IgD-negative memory B cell (primary cell): ENCODE results near the gene DCDC1. TPM values are rescaled to one million over a fixed set of nuclear protein-coding genes. Genes with fewer than 3 reads are reported as not detected.
"Not testable (repeated sequence)": the region's sequence is repeated elsewhere in the genome, so short reads cannot be mapped to it uniquely, and the experiment has no call there.

Source experiments
- H3K27ac Mint-ChIP-seq, 3 donors: one replicate each; pipeline ENCODE4 v1.8.0; 2020 to 2022; ENCODE audit warnings: mild to moderate bottlenecking in 3 of 3, mixed read lengths in 3 of 3, moderate library complexity in 1 of 3
- H3K27me3 Mint-ChIP-seq: one replicate; pipeline ENCODE4 v1.8.0; 2021; ENCODE audit warnings: mixed read lengths
- H3K36me3 Mint-ChIP-seq: one replicate; pipeline ENCODE4 v1.8.0; 2020; ENCODE audit warnings: mild to moderate bottlenecking, mixed read lengths
- H3K4me1 Mint-ChIP-seq, 3 donors: one replicate each; pipeline ENCODE4 v1.8.0; 2020 to 2022; ENCODE audit warnings: mixed read lengths in 3 of 3, mild to moderate bottlenecking in 1 of 3
- H3K4me3 Mint-ChIP-seq, 4 donors: one replicate each; pipeline ENCODE4 v1.8.0; 2020 to 2022; ENCODE audit warnings: mild to moderate bottlenecking in 4 of 4, mixed read lengths in 4 of 4, moderate library complexity in 3 of 4
- H3K9me3 Mint-ChIP-seq, 3 donors: one replicate each; pipeline ENCODE4 v1.8.0; 2020 to 2021; ENCODE audit warnings: mixed read lengths in 3 of 3, mild to moderate bottlenecking in 1 of 3
- polyA plus RNA-seq: library from polyadenylated mRNA; unstranded; fragments of 300-500 nt; fragmentation: Illumina TruSeq; gene quantifications from one replicate; pipeline ENCODE4 v1.2.3, GENCODE V29; 2021

The DCDC1 gene
- polyA plus RNA-seq, 1 donor from 2014 or later: not detected

DNA sequence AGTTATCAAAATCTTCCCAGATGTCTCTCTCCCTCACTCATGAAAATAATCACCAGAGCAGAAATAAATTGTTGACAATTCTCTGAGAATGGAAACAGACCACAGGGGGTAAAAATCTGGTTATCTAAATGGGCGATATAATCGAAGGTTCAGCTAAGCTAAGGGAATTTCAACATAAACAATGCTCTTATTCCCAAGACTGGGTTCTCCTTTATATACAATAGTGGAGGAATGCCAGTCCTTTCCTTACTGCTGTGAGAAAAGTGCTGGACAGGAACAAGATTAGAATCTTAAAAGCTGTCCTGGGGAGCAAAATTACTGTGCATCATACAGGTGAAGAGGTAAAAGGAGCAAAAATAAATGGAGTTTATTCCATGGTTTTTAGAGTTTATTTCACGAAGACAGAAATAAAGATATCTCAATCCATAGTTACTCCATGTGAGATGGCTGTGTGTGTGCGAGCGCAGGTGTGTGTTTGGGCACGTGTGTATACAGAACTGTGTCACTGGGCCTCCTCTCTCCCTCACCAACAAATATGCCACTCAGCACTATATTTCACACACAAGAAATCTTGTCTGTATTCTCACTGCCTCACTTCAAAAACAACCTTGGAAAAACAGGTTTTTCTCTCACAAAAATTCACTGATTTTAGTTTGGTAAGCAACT, 385.6 kb downstream of the DCDC1 start:
- H3K9me3 Mint-ChIP-seq: peaks cover 3% of the 10 kb centered on the region in 3 donors
- H3K27ac Mint-ChIP-seq: no peak overlapping the region
- no peak overlapping the region for H3K4me3 Mint-ChIP-seq
- no peaks in the 10 kb centered on the region for H3K4me1 Mint-ChIP-seq
- no peaks in the 10 kb centered on the region for H3K36me3 Mint-ChIP-seq
- no peaks in the 10 kb centered on the region for H3K27me3 Mint-ChIP-seq

DNA sequence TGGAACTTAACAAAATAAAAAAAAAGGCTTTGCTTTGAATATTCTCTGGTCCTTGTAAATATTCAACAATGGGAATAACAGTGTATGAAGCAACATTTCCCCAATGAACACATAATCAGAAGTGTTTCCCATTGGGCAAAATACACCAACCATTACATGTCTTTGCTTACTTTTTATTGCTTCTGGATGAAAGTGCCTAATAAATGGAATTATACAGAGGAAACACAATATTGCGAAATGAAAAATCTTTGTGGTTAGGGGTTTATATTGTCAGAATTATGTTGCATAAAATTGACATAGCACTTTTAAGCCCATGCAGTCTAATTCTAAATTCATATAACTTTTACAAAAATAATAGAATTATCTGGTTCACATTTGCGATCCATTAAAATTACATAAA, 386.4 kb downstream of the DCDC1 start:
- H3K27ac Mint-ChIP-seq: no peak overlapping the region
- H3K4me3 Mint-ChIP-seq: no peak overlapping the region
- H3K4me1 Mint-ChIP-seq: no peaks in the 10 kb centered on the region
- no peaks in the 10 kb centered on the region for H3K36me3 Mint-ChIP-seq
- H3K27me3 Mint-ChIP-seq: no peaks in the 10 kb centered on the region
- peaks cover 2 to 3% (median 3%) of the 10 kb centered on the region in 3 donors for H3K9me3 Mint-ChIP-seq

DNA sequence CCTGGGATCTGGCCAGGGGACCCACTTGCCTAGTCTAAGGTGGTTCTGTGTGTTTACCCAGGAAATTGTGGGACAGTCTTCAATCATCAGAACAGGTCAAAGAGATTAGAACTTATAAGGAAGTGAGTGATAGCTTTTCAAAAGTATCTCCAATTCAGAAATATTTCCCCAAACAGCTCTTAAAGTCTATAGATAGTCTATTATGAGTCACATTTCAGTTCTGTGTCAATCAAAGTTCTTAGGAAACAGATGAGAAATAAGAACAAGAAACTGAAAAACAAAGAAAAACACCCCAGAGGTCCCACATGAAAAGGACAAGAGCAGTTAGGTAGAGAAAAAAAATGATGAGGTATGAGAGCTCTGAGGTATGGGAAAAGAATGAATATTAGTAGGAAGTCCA, 402.0 kb downstream of the DCDC1 start:
- Mint-ChIP-seq H3K9me3 (peaks cover 3 to 7% (median 3%) of the 10 kb centered on the region in 3 donors), H3K4me1 (no peaks in the 10 kb centered on the region), H3K36me3 (no peaks in the 10 kb centered on the region), H3K27ac (no peak overlapping the region), H3K4me3 (no peak overlapping the region), H3K27me3 (no peaks in the 10 kb centered on the region)

DNA sequence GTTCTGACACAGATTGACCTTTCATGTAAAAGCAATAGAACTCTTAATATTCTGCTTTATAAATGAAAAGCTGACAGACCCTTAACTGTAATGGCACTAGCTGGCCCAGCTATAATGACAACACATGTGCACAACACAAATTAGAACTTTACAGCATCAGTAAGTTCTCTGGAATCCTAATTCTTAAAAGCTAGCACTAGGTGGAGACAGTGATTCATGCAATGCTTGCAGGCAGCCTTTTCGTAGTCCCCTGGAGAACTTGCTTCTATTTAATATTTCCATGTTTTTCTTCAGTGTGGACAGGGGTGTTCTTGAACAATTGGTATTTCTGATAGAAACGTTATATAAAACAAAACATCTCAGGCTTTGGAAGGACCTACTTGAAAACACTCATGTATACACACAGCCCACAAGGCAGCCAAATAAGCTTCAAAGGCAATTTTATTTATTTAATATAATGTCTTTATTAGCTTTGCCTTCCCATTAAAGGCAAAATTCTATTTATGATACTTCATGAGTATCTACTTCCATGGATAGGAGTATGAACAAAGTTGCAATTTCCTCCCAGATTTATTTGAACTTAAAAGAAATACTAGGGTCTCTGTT, 409.0 kb downstream of the DCDC1 start:
- no peak overlapping the region for H3K4me3 Mint-ChIP-seq
- H3K36me3 Mint-ChIP-seq: no peaks in the 10 kb centered on the region
- no peaks in the 10 kb centered on the region for H3K27me3 Mint-ChIP-seq
- no peaks in the 10 kb centered on the region for H3K4me1 Mint-ChIP-seq
- peaks cover 0 to under 1% (median 0%) of the 10 kb centered on the region in 3 donors for H3K9me3 Mint-ChIP-seq
- H3K27ac Mint-ChIP-seq: no peak overlapping the region

DNA sequence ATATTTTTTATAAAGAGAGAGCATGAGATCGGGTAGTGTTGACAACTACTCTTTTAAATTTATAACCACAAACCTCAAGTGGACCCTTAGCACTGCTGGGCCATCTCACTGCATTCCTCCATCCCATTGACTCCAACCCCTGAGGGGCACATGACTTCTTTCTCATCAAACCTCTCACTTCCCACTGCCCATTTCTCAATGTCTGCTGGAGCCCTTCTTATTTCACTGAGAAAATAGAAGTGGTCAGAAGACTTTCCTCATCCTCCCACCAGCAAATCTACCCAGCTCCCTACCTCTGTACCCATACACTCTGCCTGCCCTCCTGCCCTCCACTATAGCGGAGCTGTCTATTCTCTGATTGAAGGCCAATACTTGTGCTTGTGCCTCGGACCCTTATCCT, 412.8 kb downstream of the DCDC1 start:
- H3K4me1 Mint-ChIP-seq: no peaks in the 10 kb centered on the region
- H3K9me3 Mint-ChIP-seq: peaks cover 0 to 3% (median 0%) of the 10 kb centered on the region in 3 donors
- no peak overlapping the region for H3K4me3 Mint-ChIP-seq
- H3K36me3 Mint-ChIP-seq: no peaks in the 10 kb centered on the region
- H3K27ac Mint-ChIP-seq: no peak overlapping the region
- H3K27me3 Mint-ChIP-seq: no peaks in the 10 kb centered on the region

DNA sequence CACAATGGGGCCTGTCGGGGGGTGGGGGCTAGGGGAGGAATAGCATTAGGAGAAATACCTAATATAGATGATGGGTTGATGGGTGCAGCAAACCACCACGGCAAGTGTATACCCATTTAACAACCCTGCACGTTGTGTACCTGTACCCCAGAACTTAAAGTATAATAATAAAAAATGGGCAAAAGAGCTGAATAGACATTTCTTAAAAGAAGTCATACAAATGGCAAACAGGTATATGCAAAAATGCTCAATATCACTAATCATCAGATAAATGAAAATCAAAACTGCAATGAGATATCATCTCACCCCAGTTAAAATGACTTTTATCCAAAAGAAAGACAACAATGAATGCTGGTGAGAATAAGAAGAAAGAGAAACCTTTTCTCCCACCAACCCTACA, 419.7 kb downstream of the DCDC1 start:
- Mint-ChIP-seq H3K27ac (no peak overlapping the region), H3K4me1 (no peaks in the 10 kb centered on the region), H3K9me3 (peaks cover 0 to 4% (median 0%) of the 10 kb centered on the region in 3 donors), H3K4me3 (no peak overlapping the region), H3K36me3 (no peaks in the 10 kb centered on the region), H3K27me3 (no peaks in the 10 kb centered on the region)

DNA sequence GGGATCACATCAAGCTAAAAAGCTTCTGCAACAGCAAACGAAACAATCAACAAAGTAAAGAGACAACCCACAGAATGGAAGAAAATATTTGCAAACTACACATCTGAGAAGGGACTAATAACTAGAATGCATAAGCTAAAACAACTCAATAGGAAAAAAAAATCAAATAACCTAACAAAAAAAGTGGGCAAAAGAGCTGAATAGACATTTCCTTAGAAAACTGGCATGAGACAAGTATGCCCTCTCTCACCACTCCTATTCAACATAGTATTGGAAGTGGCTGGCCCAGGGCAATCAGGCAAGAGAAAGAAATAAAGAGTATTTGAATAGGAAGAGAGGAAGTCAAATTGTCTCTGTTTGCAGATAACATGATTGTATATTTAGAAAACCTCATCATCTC, 421.8 kb downstream of the DCDC1 start:
- H3K4me3 Mint-ChIP-seq, H3K36me3 Mint-ChIP-seq, H3K9me3 Mint-ChIP-seq, H3K27me3 Mint-ChIP-seq, H3K4me1 Mint-ChIP-seq: not testable (repeated sequence)
- H3K27ac Mint-ChIP-seq: peak overlapping the region in 1 of 3 donors; percentile 16

DNA sequence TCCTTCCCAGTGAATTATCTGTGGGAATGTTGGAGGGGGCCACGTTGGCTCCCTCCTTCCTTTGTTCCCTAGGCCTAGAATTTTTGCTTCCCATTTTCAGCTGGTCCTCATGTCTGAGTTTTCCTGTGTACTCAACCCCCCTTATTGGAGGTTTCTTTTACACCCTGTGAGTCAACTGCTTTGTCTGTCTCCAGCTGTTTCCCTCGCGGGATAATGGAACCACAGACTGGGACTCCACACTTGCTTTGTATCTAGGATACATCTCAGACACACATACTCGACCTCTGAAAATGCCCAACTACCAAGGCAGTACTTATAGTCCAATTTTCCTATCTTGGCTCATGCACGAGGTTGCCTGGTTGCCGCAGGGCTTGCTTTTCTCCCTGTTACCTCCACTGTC, 430.7 kb downstream of the DCDC1 start:
- Mint-ChIP-seq H3K4me1 (no peaks in the 10 kb centered on the region), H3K27me3 (peaks cover 4% of the 10 kb centered on the region), H3K4me3 (no peak overlapping the region), H3K9me3 (peaks cover 8 to 12% (median 10%) of the 10 kb centered on the region in 3 donors), H3K36me3 (no peaks in the 10 kb centered on the region), H3K27ac (no peak overlapping the region)

DNA sequence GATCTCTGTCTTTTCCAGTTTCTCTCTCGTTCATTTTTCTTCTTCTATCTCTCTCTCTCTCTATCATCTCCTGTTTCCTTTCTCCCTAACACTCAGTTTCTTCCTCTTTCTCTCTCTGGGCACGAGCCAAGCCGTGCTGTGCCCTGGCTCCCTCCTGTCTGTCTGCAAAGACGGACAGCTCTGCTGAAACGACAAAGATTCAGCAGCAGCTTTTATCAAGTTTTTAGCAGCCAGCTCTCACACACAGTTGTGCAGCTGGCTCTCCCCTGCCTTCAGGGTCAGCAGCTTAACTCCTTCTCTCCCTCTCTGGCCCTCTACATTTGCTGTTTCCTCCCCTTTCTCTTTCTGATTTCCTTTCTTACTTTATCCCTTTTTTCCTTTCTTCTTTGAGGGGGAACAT, 431.4 kb downstream of the DCDC1 start:
- H3K36me3 Mint-ChIP-seq: no peaks in the 10 kb centered on the region

DNA sequence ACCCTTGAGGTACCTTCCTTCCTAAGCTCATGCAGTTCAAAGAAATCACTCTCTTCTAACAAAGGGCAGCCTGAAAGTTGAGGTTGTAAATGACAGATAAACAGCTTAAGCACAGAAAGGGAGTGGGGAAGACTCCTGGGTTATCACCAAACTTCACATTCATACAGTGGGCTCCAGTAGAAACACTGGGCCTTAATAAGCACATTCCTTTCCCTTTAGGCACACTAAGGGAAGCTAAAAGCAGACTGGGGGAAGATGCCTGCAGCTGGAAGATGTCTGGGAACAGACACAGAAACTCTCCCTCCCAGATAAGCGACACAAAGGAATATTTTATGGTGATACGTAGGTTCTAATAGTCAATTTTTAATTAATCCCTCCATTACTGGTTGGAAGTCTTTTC, 433.0 kb downstream of the DCDC1 start:
- no peaks in the 10 kb centered on the region for H3K4me1 Mint-ChIP-seq
- H3K4me3 Mint-ChIP-seq: no peak overlapping the region
- no peaks in the 10 kb centered on the region for H3K27me3 Mint-ChIP-seq
- H3K9me3 Mint-ChIP-seq: peaks cover 3 to 12% (median 10%) of the 10 kb centered on the region in 3 donors
- H3K27ac Mint-ChIP-seq: no peak overlapping the region
- no peaks in the 10 kb centered on the region for H3K36me3 Mint-ChIP-seq

More for the DNA sequence above, 431.4 kb downstream of the DCDC1 start:
- Mint-ChIP-seq H3K27me3 (peaks cover 4% of the 10 kb centered on the region), H3K4me1 (no peaks in the 10 kb centered on the region), H3K4me3 (no peak overlapping the region), H3K9me3 (peaks cover 8 to 12% (median 10%) of the 10 kb centered on the region in 3 donors), H3K27ac (no peak overlapping the region)

DNA sequence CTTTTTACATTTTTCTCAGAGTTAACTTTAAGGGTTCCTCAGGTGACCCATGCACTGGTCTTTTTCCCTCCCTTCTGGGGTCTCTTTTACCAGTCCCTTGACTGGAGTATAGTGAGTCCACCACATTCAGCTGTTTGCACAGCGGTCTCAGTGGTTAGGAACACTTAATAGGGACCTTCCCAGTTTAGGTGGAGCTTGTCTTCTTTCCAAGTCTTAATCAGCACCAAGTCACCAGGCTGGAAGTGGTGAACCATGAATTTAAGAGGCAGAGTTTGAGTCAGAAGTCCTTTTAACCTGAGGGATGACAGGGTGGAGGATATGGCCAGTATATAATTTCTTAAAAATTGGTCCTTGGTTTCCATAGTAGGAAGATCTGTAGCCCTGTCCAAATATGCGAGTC, 433.7 kb downstream of the DCDC1 start:
- no peaks in the 10 kb centered on the region for H3K36me3 Mint-ChIP-seq
- peaks cover 3 to 7% (median 7%) of the 10 kb centered on the region in 3 donors for H3K9me3 Mint-ChIP-seq
- no peaks in the 10 kb centered on the region for H3K4me1 Mint-ChIP-seq
- H3K27ac Mint-ChIP-seq: no peak overlapping the region
- no peak overlapping the region for H3K4me3 Mint-ChIP-seq
- H3K27me3 Mint-ChIP-seq: no peaks in the 10 kb centered on the region

DNA sequence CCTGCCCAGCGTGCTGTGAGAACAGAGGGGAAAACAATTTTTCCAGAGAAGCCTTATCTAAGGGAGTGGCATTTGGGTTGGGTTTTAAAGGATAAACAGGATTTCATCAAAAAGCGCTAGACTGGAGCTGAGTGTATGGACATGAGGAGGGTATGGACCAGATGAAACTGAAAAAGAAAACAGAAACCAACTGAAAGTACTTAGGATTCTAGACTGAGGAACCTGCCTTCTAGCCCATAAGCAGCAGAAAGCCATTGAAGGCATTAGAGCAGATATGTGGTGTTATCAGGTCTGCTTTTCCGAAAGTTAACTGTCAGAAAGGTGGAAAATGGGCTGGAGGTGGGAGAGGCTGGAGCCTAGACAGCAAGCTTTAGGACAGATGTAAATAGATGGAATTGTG, 443.4 kb downstream of the DCDC1 start:
- H3K4me3 Mint-ChIP-seq: no peak overlapping the region
- no peaks in the 10 kb centered on the region for H3K27me3 Mint-ChIP-seq
- peaks cover 0 to 2% (median 0%) of the 10 kb centered on the region in 3 donors for H3K4me1 Mint-ChIP-seq
- no peak overlapping the region for H3K27ac Mint-ChIP-seq
- no peaks in the 10 kb centered on the region for H3K9me3 Mint-ChIP-seq
- H3K36me3 Mint-ChIP-seq: no peaks in the 10 kb centered on the region

DNA sequence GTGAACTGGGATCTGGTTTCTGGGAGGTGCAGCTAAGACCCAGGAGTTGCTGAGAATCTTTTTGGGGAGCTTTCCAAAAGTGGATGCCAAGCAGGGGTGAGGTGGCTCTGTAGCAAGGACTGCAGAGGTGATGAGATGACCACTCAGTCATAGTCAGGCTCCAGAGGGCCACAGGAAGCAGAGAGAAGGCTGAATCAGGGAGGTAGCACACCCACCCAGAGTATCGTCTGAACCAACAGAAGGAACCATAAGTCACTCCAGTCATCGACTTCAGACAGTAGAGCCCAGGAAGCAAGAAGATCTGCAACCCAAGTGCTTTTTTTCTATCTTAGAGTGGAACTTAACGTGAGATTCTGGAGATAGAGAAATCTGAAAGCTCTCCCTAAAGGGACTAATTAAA, 447.7 kb downstream of the DCDC1 start:
- no peak overlapping the region for H3K4me3 Mint-ChIP-seq
- H3K9me3 Mint-ChIP-seq: no peaks in the 10 kb centered on the region
- no peaks in the 10 kb centered on the region for H3K36me3 Mint-ChIP-seq
- H3K27ac Mint-ChIP-seq: no peak overlapping the region
- peaks cover under 1% of the 10 kb centered on the region for H3K27me3 Mint-ChIP-seq
- peaks cover 0 to 3% (median 2%) of the 10 kb centered on the region in 3 donors for H3K4me1 Mint-ChIP-seq

DNA sequence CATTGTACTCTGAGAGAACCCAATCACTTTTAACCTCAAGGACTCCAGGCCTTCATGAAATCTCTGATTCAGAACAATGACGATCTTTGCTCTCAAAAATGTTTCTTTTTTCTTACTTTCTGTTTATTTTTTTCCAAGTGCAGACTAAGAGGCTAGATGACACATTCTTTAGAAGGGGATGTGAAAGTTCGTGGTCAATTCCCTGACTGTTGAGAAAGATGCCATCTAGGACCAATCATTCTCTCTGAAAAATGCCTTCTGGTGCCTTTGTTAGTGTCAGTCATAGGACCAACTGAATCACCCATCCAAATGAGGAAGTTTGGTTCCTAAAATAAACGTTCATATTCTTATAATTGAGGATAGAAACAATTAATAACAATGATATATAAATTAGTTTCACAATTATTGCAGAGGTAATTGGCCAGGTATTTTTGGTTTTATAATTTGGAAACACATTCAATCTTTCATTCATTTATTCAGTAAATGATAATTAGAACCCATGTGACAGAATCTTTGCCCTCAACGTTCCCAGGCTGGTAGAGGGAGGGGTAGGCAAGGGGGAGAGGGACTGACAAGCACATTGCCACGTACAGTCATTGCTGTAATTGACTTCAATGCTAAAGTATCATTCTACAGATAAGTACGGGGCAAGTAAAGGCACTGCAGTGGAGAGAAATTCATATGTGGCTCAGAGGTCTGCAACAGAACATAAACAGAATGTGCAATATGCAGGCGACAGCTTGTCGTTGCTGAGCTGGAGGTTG, 450.0 kb downstream of the DCDC1 start:
- no peak overlapping the region for H3K4me3 Mint-ChIP-seq
- H3K9me3 Mint-ChIP-seq: no peaks in the 10 kb centered on the region
- no peaks in the 10 kb centered on the region for H3K36me3 Mint-ChIP-seq
- peaks cover 4% of the 10 kb centered on the region for H3K27me3 Mint-ChIP-seq
- no peak overlapping the region for H3K27ac Mint-ChIP-seq
- H3K4me1 Mint-ChIP-seq: peaks cover 0 to 3% (median 2%) of the 10 kb centered on the region in 3 donors

DNA sequence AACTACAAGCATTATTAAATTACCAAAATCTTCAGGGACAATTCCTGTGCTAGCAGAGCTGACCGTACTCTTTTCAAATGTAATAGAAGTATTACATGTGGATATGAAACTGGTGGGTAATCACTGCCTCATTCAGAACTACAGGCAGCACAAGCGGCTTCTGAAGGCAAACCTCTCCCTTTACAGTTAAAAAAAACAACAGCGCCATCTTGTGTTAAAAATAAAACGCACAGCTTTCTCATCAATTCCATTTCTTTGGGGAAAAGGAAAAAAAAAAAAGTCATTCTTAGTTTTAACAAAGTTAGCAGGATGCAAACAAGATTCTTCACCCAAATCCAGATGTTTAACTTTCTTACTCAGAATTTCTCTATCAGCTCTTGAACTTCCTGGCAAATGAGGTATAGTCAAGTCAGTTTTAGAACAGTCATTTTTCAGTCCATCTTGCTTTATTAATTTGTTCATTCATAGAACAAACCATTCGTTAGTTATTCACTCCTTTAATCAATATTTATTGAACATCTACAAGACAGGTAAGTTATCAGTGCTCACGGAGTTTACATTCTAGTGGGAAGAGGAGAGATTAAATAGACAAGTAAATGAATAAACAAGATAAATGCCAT, 451.6 kb downstream of the DCDC1 start:
- no peaks in the 10 kb centered on the region for H3K36me3 Mint-ChIP-seq
- peaks cover 0 to 1% (median 0%) of the 10 kb centered on the region in 3 donors for H3K9me3 Mint-ChIP-seq
- H3K27me3 Mint-ChIP-seq: peaks cover 7% of the 10 kb centered on the region
- H3K27ac Mint-ChIP-seq: no peak overlapping the region
- peaks cover 0 to 3% (median 0%) of the 10 kb centered on the region in 3 donors for H3K4me1 Mint-ChIP-seq
- H3K4me3 Mint-ChIP-seq: no peak overlapping the region
